SK-N-SH treated with all-trans-retinoic acid at 6 μM for 48 hours (cell line): ENCODE data around the gene TNK2.

Experiments
- OSR1 ChIP-seq: fragments of 250-450 bp; sonication (Bioruptor Pico); IDR thresholded peaks from 2 replicates; pipeline ENCODE4 v1.8.0; 2022; ENCODE audit warnings: moderate library complexity, mild to moderate bottlenecking, inconsistent platforms
- ZFP3 ChIP-seq: fragments of 250-450 bp; sonication (Bioruptor Pico); IDR thresholded peaks from 2 replicates; pipeline ENCODE4 v1.5.0; 2020; ENCODE audit warnings: mild to moderate bottlenecking, moderate library complexity
- ZFP30 ChIP-seq: fragments of 450-650 bp; formaldehyde crosslinking; IDR thresholded peaks from 2 replicates; pipeline ENCODE4 v1.5.0; 2022; ENCODE audit warnings: mild to moderate bottlenecking, moderate library complexity
- TF ChIP-seq, protein P1 (sequence below): fragments of 250-450 bp; sonication (Bioruptor Pico); IDR thresholded peaks from 2 replicates; pipeline ENCODE4 v1.8.0; 2020; ENCODE audit warnings: mild to moderate bottlenecking, moderate library complexity, borderline replicate concordance

DNA sequence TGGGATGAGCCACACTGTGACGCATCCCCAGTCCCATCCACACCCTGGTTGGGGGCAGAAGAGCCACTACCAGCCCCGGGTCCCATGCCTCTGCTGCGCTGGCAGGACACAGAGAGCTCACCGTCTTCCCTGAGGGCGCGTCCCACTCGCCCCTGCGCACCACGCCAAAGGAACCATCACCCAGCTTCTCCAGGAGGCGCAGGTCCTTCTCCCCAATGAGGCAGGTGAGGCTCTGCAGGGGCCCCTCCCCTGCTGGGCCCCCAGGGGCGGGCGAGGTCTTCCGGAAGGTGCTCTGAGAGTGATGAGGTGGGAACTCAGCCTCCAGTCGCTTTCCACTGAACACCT is 23.7 kb downstream of the TNK2 start:
- TF ChIP-seq ZFP3 (CRISPR knock-in tag), result no peak
- TF ChIP-seq, protein P1, sequence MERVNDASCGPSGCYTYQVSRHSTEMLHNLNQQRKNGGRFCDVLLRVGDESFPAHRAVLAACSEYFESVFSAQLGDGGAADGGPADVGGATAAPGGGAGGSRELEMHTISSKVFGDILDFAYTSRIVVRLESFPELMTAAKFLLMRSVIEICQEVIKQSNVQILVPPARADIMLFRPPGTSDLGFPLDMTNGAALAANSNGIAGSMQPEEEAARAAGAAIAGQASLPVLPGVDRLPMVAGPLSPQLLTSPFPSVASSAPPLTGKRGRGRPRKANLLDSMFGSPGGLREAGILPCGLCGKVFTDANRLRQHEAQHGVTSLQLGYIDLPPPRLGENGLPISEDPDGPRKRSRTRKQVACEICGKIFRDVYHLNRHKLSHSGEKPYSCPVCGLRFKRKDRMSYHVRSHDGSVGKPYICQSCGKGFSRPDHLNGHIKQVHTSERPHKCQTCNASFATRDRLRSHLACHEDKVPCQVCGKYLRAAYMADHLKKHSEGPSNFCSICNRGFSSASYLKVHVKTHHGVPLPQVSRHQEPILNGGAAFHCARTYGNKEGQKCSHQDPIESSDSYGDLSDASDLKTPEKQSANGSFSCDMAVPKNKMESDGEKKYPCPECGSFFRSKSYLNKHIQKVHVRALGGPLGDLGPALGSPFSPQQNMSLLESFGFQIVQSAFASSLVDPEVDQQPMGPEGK (CRISPR knock-in tag), result no peak
- no peak for TF ChIP-seq OSR1 (CRISPR knock-in tag)
- TF ChIP-seq ZFP30 (CRISPR knock-in tag), result no peak
